Activated CD8-positive, alpha-beta memory T cell treated with anti-CD3 and anti-CD28 coated beads for 4 hours (primary cell): Measurements from ENCODE around the gene SLC45A3.

Source experiments
- DNase-seq, 2 donors: peaks; one replicate each; pipeline ENCODE4 v3.0.0-alpha.2; 2020; ENCODE audit warnings: low read depth in 2 of 2

The SLC45A3 gene

GRCh38 chr1:205668951-205669340 is 11.4 kb downstream of the SLC45A3 start:
- DNase-seq, result no peak

GRCh38 chr1:205667909-205668643 is 12.2 kb downstream of the SLC45A3 start:
- no peak for DNase-seq

GRCh38 chr1:205666372-205667166 is 13.7 kb downstream of the SLC45A3 start:
- no peak for DNase-seq

GRCh38 chr1:205665201-205666045 is 14.9 kb downstream of the SLC45A3 start:
- no peak for DNase-seq

GRCh38 chr1:205664399-205665017 is 15.8 kb downstream of the SLC45A3 start:
- no peak for DNase-seq

GRCh38 chr1:205663286-205663936 is 16.9 kb downstream of the SLC45A3 start:
- DNase-seq, result no peak

GRCh38 chr1:205662791-205663190 is 17.5 kb downstream of the SLC45A3 start:
- no peak for DNase-seq

GRCh38 chr1:205662135-205662738 is 18.1 kb downstream of the SLC45A3 start:
- no peak for DNase-seq

- DNase-seq, result no peak
Measured at GRCh38 chr1:205661429-205662134, 18.7 kb downstream of the SLC45A3 start.

GRCh38 chr1:205660361-205660760 is 19.9 kb downstream of the SLC45A3 start:
- no peak for DNase-seq

GRCh38 chr1:205658943-205659581 is 21.2 kb downstream of the SLC45A3 start:
- peak; percentile 39 to 54 for DNase-seq

- no peak for DNase-seq
Measured at GRCh38 chr1:205656236-205656635, 24.1 kb downstream of the SLC45A3 start.

GRCh38 chr1:205652984-205653383 is 27.3 kb downstream of the SLC45A3 start:
- no peak for DNase-seq

GRCh38 chr1:205650241-205650640 is 30.1 kb downstream of the SLC45A3 start:
- no peak for DNase-seq

GRCh38 chr1:205645519-205645918 is 34.8 kb downstream of the SLC45A3 start:
- no peak for DNase-seq

- no peak for DNase-seq
Measured at GRCh38 chr1:205642679-205643307, 37.5 kb downstream of the SLC45A3 start.

- DNase-seq, result no peak
Measured at GRCh38 chr1:205639567-205639966, 40.7 kb downstream of the SLC45A3 start.

GRCh38 chr1:205637854-205638468 is 42.3 kb downstream of the SLC45A3 start:
- no peak for DNase-seq

- DNase-seq, result no peak
Measured at GRCh38 chr1:205636732-205637131, 43.6 kb downstream of the SLC45A3 start.
